ENCODE data around the gene YBX1.
"Not testable (repeated sequence)": the region's sequence is repeated elsewhere in the genome, so short reads cannot be mapped to it uniquely, and the experiment has no call there.

The YBX1 gene

GRCh38 chr1:42703888-42704464, 21.8 kb downstream of the YBX1 start:
- no peak for TF ChIP-seq CTCF (IDR thresholded peaks at IDR 0.05; ENCODE audit: extremely low read depth, missing control alignments)
- DNase-seq (ENCODE audit: low spot score) = no peak

- DNase-seq (ENCODE audit: low spot score) = not testable (repeated sequence)
These were observed 30.6 kb downstream of the YBX1 start for GRCh38 chr1:42712808-42713207.

GRCh38 chr1:42713293-42713692, 31.1 kb downstream of the YBX1 start:
- no peak for TF ChIP-seq CTCF (IDR thresholded peaks at IDR 0.05; ENCODE audit: extremely low read depth, missing control alignments)
- DNase-seq (ENCODE audit: low spot score) = no peak

GRCh38 chr1:42714441-42714840, 32.2 kb downstream of the YBX1 start:
- DNase-seq (ENCODE audit: low spot score) = not testable (repeated sequence)

- no peak for TF ChIP-seq CTCF (IDR thresholded peaks at IDR 0.05; ENCODE audit: extremely low read depth, missing control alignments)
- no peak for DNase-seq (ENCODE audit: low spot score)
These were observed 38.6 kb downstream of the YBX1 start for GRCh38 chr1:42720868-42721267.

GRCh38 chr1:42721926-42722325, 39.7 kb downstream of the YBX1 start:
- TF ChIP-seq CTCF (IDR thresholded peaks at IDR 0.05; ENCODE audit: extremely low read depth, missing control alignments) = no peak
- DNase-seq (ENCODE audit: low spot score) = no peak

- DNase-seq (ENCODE audit: low spot score) = not testable (repeated sequence)
These were observed 40.2 kb downstream of the YBX1 start for GRCh38 chr1:42722403-42722802.

- no peak for TF ChIP-seq CTCF (IDR thresholded peaks at IDR 0.05; ENCODE audit: extremely low read depth, missing control alignments)
These were observed 41.3 kb downstream of the YBX1 start for GRCh38 chr1:42723511-42723910.

GRCh38 chr1:42725820-42726219, 43.6 kb downstream of the YBX1 start:
- not testable (repeated sequence) for DNase-seq (ENCODE audit: low spot score)

More at GRCh38 chr1:42723511-42723910, 41.3 kb downstream of the YBX1 start:
- no peak for DNase-seq (ENCODE audit: low spot score)

- DNase-seq (ENCODE audit: low spot score) = no peak
- TF ChIP-seq CTCF (IDR thresholded peaks at IDR 0.05; ENCODE audit: extremely low read depth, missing control alignments) = no peak
These were observed 47.8 kb downstream of the YBX1 start for GRCh38 chr1:42730002-42730401.
